Fibroblast of lung (primary cell): ENCODE measurements around the gene ANO1. TPM values are rescaled to one million over a fixed set of nuclear protein-coding genes. Genes with fewer than 3 reads are reported as not detected.

Experiments used
- DNase-seq, 2 donors: peaks; one replicate each; pipeline versions ENCODE4 v3.0.0 to v3.0.0-alpha.2; 2010; ENCODE audit warnings: low read depth in 2 of 2
- H2AFZ ChIP-seq: 2 replicates; pipeline ENCODE4 v1.5.1; 2012; ENCODE audit warnings: low read length, control low read depth, inconsistent platforms
- H3K27ac ChIP-seq: 2 replicates; pipeline ENCODE4 v1.5.1; 2011; ENCODE audit warnings: low read length, control low read depth; ENCODE audit not compliant: insufficient read depth
- H3K27me3 ChIP-seq: 2 replicates; pipeline ENCODE4 v1.5.1; 2011; ENCODE audit warnings: mild to moderate bottlenecking, low read length; ENCODE audit not compliant: control insufficient read depth, insufficient read depth
- H3K36me3 ChIP-seq: 2 replicates; pipeline ENCODE4 v1.5.1; 2011; ENCODE audit warnings: low read length; ENCODE audit not compliant: control insufficient read depth, insufficient read depth
- H3K4me1 ChIP-seq: 2 replicates; pipeline ENCODE4 v1.5.1; 2011; ENCODE audit warnings: low read length; ENCODE audit not compliant: control insufficient read depth, insufficient read depth; ENCODE audit errors: extremely low read depth
- H3K4me2 ChIP-seq: 2 replicates; pipeline ENCODE4 v1.5.1; 2011; ENCODE audit warnings: low read length, control low read depth; ENCODE audit not compliant: insufficient read depth; ENCODE audit errors: extremely low read depth
- H3K4me3 ChIP-seq, 4 experiments: fragments of 200-600 bp in 1 of 4; sonication (generic) in 1 of 4; replicated peaks in 1 of 4; 2 replicates each; pipeline ENCODE4 v1.5.1; 2011 to 2016; ENCODE audit warnings: low read length in 4 of 4, low read depth in 3 of 4, mild to moderate bottlenecking in 3 of 4, control low read depth in 2 of 4, inconsistent platforms in 1 of 4, mixed read lengths in 1 of 4; ENCODE audit not compliant: insufficient read depth in 1 of 4; ENCODE audit errors: control extremely low read depth in 1 of 4
- H3K79me2 ChIP-seq: 2 replicates; pipeline ENCODE4 v1.5.1; 2012; ENCODE audit warnings: mild to moderate bottlenecking, low read length, inconsistent platforms; ENCODE audit not compliant: control insufficient read depth, insufficient read depth
- H3K9ac ChIP-seq: 2 replicates; pipeline ENCODE4 v1.5.1; 2011; ENCODE audit warnings: mild to moderate bottlenecking, low read length, control low read depth; ENCODE audit not compliant: insufficient read depth
- H3K9me3 ChIP-seq: 2 replicates; pipeline ENCODE4 v1.5.1; 2012; ENCODE audit warnings: low read depth, low read length; ENCODE audit not compliant: control insufficient read depth, insufficient read depth
- H4K20me1 ChIP-seq: 2 replicates; pipeline ENCODE4 v1.5.1; 2011; ENCODE audit warnings: low read length; ENCODE audit not compliant: control insufficient read depth, insufficient read depth; ENCODE audit errors: extremely low read depth
- EZH2 ChIP-seq: IDR thresholded peaks from 2 replicates; pipeline ENCODE4 v1.5.1; 2012; ENCODE audit warnings: low read length, control low read depth, mild to moderate bottlenecking; ENCODE audit errors: missing control alignments
- polyA plus RNA-seq, 2 donors: library from polyadenylated mRNA; depleted of rRNA in 1 of 2; stranded (reverse) in 1 of 2; unstranded in 1 of 2; fragments of >200 nt; gene quantifications; 2 replicates each; pipeline ENCODE4 v1.2.1, GENCODE V29; 2011 to 2012; ENCODE audit warnings: missing spikeins in 1 of 2
- total RNA-seq: library from RNA; depleted of rRNA; stranded (reverse); fragments of >200 nt; gene quantifications from 2 replicates; pipeline ENCODE4 v1.2.1, GENCODE V29; 2014
- TF ChIP-seq, protein P1 (sequence below), 2 donors: IDR thresholded peaks in 1 of 2; conservative IDR thresholded peaks in 1 of 2; 1 replicate in 1 of 2; 2 replicates in 1 of 2; pipeline ENCODE4 v1.5.1; 2011 to 2012; ENCODE audit warnings: low read length in 2 of 2, control low read depth in 1 of 2, inconsistent platforms in 1 of 2, low read depth in 1 of 2, mild to moderate bottlenecking in 1 of 2

Gene ANO1
- total and polyA plus RNA-seq, 2 donors (not counting 1 experiment from before 2014, with no cell fraction given): 0.99 to 4.1 TPM

GRCh38 chr11:70129051-70129592, 51.0 kb downstream of the ANO1 start:
- Histone ChIP-seq H3K27me3 (no peaks in the 10 kb centered on the region), H2AFZ (no peak overlapping the region), H3K9ac (no peak overlapping the region), H3K36me3 (no peaks in the 10 kb centered on the region), H3K9me3 (no peaks in the 10 kb centered on the region), H4K20me1 (no peaks in the 10 kb centered on the region), H3K4me2 (no peak overlapping the region), H3K4me1 (peaks cover 2% of the 10 kb centered on the region), H3K79me2 (no peaks in the 10 kb centered on the region), H3K27ac (no peak overlapping the region), H3K4me3 (no peak overlapping the region)
- DNase-seq: no peak
- TF ChIP-seq, protein P1, sequence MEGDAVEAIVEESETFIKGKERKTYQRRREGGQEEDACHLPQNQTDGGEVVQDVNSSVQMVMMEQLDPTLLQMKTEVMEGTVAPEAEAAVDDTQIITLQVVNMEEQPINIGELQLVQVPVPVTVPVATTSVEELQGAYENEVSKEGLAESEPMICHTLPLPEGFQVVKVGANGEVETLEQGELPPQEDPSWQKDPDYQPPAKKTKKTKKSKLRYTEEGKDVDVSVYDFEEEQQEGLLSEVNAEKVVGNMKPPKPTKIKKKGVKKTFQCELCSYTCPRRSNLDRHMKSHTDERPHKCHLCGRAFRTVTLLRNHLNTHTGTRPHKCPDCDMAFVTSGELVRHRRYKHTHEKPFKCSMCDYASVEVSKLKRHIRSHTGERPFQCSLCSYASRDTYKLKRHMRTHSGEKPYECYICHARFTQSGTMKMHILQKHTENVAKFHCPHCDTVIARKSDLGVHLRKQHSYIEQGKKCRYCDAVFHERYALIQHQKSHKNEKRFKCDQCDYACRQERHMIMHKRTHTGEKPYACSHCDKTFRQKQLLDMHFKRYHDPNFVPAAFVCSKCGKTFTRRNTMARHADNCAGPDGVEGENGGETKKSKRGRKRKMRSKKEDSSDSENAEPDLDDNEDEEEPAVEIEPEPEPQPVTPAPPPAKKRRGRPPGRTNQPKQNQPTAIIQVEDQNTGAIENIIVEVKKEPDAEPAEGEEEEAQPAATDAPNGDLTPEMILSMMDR (conservative IDR thresholded peaks at IDR 0.05 in 1 of 2, IDR thresholded peaks at IDR 0.05 in 1 of 2; ENCODE audit: low read depth in 1 of 2, low read length in 2 of 2): no peak
- TF ChIP-seq EZH2: no peak

DNA sequence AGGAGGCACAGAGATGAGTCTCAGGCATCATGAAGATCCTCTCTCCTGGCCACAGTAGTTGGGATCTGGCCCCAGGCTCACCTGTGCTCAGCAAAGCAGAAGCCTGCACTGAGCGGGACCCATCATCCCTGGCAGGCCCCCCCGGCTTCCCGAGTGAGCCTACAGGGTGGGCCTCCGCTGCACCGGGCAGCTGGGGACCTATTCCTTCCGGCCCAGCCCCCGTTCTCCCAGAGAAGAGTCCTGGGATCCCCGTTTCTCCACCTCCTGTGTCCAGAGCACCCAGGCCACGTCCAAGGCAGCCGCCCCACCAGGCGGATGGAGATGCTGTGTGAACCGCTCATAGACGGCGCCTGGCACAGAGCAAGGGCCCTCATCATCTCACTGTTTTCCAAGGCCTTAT, 52.5 kb downstream of the ANO1 start:
- Histone ChIP-seq H3K79me2 (no peaks in the 10 kb centered on the region), H2AFZ (no peak overlapping the region), H3K9me3 (no peaks in the 10 kb centered on the region), H3K4me2 (no peak overlapping the region), H3K9ac (no peak overlapping the region), H3K27me3 (no peaks in the 10 kb centered on the region), H3K27ac (no peak overlapping the region), H3K36me3 (no peaks in the 10 kb centered on the region), H3K4me1 (peaks cover 2% of the 10 kb centered on the region), H4K20me1 (no peaks in the 10 kb centered on the region), H3K4me3 (no peak overlapping the region)
- DNase-seq: no peak
- no peak for TF ChIP-seq EZH2
- TF ChIP-seq, protein P1 (conservative IDR thresholded peaks at IDR 0.05 in 1 of 2, IDR thresholded peaks at IDR 0.05 in 1 of 2; ENCODE audit: low read depth in 1 of 2, low read length in 2 of 2): no peak

GRCh38 chr11:70131606-70132190, 53.6 kb downstream of the ANO1 start:
- H3K9me3 ChIP-seq: no peaks in the 10 kb centered on the region
- no peak overlapping the region for H3K4me2 ChIP-seq
- H3K79me2 ChIP-seq: no peaks in the 10 kb centered on the region
- peaks cover 2% of the 10 kb centered on the region for H3K4me1 ChIP-seq
- TF ChIP-seq, protein P1 (conservative IDR thresholded peaks at IDR 0.05 in 1 of 2, IDR thresholded peaks at IDR 0.05 in 1 of 2; ENCODE audit: low read depth in 1 of 2, low read length in 2 of 2): no peak
- TF ChIP-seq EZH2: no peak
- no peaks in the 10 kb centered on the region for H3K27me3 ChIP-seq
- H3K36me3 ChIP-seq: no peaks in the 10 kb centered on the region
- no peak overlapping the region for H3K4me3 ChIP-seq
- DNase-seq: no peak
- H4K20me1 ChIP-seq: no peaks in the 10 kb centered on the region
- no peak overlapping the region for H3K9ac ChIP-seq
- no peak overlapping the region for H3K27ac ChIP-seq
- no peak overlapping the region for H2AFZ ChIP-seq
